NCI-H524 treated with DMSO at 0.1 percent for 48 hours (cell line): ENCODE data around the gene BRD3.
"Not testable (repeated sequence)": the region's sequence is repeated elsewhere in the genome, so short reads cannot be mapped to it uniquely, and the experiment has no call there.

Source experiments
- DNase-seq: peaks from one replicate; lab custom pipeline; 2025; lab: John Stamatoyannopoulos, UW

The BRD3 gene

DNA sequence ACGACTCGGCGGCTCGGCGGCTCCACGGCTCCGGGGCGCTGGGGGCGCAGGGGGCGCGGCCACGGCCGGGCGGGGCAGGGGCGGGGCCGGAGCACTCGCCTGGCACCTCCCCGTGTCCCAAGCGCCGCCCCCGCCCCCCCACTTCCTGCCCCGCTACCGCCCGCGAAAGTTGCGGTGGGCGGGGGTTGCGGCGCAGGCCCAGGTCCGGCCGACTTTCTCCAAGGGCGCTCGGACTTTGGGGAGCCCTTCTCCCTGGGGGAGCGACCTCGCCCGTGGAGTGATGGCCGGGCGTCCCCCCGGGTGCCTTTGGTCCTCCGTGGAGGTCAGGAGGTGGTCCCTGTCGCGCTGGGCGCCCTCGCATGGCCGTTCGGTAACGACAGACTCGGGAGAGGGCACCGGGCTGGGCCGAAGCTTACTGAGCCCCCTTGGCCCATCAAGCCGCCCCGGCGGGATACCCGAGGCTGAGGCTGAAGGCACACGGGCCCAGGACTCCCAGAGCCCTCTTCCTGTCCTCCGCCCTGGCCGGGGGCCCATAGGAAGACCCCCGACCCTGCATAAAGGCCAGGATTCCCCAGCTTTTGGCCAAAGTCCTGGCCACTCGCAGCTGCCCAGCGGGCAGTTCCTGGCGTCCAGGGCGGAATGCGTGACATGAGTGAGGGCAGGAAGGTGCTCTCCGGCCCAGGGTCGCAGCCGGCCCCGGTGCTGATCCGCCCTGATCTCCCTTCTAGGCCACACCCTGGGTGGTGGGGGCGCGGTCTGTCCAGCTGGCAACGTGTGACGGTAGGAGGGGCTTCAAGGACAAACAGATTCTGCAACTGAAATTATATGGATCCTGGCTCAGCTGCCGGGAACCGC is 74.8 kb downstream of the BRD3 start:
- peak; percentile 47 for DNase-seq

DNA sequence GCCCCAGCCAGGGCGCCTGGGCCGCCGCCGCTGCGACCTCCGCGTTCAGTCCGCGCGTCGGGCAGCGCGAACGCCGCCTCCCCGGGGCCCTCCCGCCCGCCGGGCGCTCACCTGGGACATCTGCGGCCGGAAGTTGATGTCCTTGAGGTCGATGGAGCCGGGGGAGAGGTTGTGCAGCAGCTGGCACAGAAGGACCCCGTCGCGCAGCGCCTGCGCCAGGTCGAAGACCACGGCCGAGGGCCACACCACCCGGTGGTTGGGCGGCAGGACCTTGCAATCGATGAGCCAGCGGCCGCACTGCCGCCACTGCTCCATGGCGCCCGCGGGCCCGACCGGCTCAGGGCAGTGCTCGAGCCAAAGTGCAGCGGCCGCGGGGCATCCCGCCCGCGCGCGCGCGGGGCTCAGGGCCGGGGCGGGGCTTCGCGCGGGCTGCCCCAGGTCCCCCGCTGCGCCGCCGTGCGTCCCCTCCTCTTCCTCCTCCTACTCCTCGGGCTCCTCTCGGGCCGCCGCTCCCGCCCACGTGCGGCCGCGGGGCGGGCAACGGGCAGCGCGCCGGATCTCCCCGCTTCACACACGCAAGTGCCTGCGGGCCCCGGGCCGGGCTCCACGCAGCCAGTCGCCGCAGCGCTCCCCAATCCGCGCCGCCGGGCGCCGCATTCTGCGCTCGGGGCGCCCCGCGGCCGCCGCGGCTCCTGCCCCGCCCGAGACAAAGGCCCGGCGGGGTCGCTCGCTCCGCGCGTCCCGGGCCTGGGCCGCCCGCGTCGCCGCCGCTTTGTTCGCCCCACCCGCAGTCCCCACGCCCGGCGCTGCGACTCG is 75.7 kb downstream of the BRD3 start, which contains the start of gene VAV2:
TSS of gene VAV2 (minus strand) at position 361 of the 816 bp plus-strand sequence. CDS start at position 315, 46 bp downstream.
- DNase-seq: no peak

DNA sequence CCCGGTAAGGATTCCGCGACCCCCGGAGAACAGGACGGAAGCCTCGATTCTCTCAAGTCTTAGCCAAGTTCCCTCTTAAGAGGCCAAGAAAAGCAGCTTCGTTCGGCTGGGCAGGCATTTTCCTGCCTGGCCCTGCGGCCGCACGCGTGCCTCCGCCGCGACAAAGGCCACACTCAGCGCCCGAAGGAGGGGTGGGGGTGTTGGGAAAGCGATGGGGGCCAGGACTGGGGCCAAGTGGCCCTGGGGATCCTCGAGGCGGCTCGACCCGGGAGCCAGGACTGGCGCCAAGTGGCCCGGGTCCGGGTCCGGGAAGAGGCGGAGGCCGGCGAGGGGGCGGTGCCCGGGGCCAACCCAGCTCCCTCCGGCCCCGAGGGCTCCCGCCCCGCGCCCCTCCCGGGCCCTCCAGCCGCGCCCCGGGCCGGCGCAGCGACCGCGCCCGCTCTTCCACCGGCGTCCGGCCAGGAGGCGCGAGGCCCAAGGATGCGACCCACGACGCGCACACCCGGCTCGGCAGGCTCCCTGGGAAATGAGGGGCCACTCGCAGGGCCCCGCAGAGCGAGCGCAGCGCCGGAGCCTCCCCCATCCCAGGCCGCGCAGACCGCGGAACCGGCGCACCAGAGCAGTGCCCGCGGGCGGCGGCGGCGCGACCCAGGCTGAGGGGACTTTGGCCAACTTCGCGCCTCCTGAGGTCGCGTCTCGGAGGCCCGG is 76.5 kb downstream of the BRD3 start:
- DNase-seq: no peak

DNA sequence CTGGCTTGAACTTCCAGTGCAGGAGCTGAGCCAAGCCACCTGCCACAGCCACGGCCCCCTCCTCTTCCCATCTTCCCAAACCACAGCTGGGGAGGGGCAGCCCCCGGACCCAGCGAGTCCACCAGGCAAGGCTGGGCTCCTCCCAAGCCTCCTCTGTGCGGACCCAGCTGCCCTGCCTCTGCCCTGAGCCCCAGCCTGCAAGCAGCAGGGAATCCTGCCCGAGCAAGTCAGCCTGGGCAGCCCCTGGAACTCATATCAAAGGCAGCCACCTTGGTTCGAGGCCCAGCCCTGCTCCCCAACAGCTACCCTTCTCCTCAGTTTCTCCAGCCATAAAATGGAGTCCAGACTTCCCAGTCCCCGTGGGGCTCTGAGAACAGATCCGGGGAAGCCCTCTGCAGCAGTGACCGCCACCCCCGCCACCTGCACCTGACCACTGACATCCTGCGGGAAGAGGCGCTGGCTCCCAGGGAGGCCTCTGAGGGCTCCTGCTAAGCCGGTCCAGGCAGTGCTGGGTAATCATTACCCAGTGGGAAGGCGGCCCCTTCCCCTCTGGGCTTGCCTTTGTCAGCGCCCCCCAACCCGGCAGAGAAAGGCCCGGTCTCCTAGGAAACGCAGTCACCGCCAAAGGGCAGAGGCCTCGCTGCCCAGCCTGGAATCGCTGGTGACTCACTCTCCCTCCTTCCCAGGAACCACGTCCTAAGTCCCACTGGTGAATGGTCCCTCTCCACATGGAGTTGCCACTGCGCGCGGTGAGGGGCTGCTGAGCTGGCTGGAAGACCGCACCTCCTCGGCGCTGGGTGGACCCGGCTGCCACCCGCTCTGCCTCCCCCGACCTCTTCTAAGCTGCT is 77.2 kb downstream of the BRD3 start:
- DNase-seq: no peak

DNA sequence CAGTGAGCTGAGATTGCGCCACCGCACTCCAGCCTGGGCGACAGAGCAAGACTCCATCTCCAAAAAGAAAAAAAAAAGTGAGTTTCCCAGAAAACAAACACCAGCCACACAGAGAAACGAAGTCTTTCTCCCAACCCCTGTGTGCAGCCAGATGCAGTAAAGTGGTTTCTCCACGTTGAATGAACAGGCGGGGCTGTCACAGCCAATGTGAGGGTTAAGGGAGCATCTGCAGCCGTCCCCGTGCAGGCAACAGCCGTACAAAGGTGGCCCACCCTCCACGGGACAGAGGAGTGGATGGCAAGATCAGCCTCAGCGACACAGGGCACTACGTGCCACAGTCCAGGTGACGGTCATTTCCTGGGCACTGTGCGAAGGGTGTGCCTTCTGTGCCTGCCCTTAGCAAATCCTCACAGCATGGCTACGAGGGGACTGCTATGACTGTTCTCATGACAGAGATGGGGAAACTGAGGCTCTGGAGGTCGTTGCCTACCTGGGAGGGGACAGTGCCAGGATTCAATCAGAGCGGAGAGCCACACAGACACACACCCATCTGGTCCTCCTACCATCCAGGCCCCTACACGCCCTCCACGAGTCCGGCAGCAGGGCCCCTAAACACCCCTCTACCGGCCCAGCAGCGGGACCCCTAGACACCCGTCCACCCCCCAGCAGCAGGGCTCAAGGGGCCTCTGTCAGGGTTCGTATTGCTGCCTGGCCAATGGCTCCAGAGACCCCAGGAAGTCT is 78.0 kb downstream of the BRD3 start:
- no peak for DNase-seq

DNA sequence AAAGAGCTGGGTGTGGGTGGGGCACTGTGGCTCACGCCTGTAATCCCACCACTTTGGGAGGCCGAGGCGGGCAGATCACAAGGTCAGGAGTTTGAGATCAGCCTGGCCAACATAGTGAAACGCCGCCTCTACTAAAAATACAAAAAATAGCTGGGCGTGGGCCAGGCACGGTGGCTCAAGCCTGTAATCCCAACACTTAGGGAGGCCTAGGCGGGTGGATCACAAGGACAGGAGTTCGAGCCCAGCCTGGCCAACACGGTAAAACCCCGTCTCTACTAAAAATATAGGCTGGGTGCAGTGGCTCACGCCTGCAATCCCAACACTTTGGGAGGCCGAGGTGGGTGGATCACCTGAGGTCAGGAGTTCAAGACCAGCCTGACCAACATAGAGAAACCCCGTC is 79.1 kb downstream of the BRD3 start:
- not testable (repeated sequence) for DNase-seq

DNA sequence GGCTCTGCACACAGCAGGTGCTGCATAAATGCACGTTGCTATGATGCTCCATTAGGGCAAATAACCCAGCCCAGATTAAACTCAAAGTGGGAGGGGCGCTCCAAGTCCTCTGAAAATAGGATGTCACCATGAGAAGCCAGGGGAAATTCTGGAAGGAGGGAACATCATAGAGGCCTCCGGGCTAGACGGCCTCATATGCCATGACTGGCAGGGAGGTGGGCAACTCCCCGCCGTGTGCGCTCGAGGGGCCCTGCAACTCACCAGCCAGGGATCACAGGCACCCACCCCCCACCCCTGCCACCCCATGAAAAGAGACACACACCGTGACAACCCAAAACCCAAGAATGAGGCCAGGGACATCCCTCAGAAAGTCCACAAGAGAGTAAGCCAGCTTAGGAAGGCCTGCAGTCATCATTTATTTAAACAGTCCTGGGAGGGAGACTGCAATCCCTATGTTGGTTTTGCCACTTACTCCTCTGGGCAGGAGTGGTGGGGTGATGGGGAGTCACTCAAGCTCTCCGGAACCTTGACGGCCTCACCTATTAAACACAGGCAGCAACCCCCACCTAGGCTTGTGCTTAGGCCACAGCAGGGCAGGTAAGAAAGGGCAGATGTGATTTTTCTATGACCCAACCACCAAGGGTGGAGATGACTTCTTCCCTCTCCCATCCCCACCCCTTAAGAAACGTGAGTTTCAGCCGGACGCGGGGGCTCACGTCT is 79.7 kb downstream of the BRD3 start:
- no peak for DNase-seq

DNA sequence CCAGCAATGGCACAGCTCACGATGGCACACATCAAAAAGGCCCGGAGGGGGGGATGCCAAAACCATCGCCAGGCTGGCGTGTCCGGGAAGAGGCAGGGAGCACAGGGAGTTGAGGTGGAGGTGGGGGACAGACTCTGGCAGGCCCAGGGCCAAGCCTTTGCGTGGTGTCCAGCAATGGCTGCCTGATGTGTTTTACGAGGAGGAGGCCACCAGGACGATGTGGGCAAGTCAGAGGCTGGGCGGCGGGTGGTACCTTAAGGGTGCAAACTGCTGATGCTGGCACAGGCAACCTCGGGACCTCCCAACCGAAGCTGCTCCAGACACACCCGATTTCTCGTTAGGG is 80.4 kb downstream of the BRD3 start:
- no peak for DNase-seq

DNA sequence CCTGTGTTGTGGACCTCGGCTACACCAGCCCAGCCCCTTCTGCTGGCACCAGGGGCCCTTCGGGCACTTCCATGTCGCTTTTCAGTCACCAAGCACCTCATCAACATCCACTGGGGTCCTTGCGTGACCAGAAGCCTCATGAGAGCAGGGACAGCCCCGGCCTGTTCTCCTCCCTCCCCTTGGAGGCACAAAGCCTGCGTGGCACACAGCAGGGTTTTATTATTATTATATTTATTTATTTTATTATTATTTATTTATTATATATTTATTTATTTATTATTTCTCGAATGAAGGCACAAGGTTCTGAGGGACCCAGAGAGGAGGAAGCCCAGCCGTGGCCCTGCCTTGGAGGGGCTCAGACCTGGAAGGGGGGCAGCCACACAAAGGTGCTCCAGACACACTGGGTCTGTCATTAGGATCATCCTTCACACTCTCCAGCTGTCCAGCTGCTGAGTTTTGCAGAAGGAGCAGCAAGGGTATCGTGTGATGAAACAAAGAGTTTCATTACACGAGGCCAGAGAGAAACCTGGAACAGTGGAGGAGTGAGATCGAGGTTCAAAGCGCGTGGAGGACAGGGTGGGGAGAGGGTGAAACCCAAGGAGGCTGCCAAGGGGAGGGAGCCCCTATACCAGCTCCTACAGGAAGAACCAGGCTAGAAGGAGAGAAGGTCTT is 80.9 kb downstream of the BRD3 start:
- DNase-seq: no peak

DNA sequence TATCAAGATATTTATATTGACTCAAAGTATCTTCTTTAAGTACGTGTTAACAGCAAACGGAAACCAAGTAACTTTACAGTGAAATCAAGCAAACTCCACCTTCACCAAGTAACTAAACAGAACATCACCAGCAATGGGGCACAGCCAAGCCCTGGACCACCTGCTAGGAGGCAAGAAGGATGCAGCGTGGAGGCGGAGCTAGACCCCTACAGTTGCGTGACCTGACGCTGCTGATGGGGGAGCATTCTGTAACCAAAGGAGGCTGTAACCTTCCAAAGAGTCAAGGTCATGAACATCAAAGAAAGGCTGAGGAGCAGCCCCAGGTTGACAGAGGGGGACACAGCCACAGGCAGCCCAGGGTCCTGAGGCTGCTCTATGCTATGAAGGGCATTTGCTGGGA is 81.8 kb downstream of the BRD3 start:
- no peak for DNase-seq

DNA sequence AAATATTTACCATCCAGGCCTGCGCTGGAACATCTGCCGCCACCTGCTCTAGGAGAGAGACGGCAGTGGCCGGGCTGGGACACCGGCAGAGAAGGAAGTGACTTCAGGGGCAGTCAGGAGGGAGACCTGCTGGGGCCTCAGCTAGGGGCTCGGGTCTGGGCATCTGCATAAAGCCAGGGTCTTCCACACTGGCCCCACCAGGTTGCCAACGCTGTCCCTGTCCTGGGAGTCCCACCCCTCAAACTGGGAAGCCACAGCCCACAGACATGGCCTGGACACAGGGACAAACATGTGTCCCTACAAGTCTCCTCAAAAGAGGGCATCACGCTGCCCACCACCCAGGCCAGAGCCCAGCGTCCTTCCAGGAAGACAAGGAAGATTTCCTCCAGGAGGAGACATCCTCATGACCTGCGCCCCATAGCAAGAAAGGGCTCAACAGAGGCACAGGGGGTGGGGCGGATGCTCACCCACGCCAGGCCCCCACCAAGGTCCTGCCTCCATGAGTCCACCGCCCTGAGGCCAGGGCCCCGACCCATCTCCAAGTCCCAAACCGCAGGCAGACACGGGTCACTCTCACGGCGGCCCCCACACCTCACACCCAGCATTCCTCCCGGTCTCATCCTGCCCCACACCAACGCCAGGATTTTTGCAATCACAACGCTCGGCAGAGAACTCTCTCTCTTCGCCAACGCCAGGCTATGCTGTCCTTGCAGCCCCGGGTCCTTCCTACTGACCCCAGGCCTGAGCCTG is 84.7 kb downstream of the BRD3 start:
- no peak for DNase-seq

DNA sequence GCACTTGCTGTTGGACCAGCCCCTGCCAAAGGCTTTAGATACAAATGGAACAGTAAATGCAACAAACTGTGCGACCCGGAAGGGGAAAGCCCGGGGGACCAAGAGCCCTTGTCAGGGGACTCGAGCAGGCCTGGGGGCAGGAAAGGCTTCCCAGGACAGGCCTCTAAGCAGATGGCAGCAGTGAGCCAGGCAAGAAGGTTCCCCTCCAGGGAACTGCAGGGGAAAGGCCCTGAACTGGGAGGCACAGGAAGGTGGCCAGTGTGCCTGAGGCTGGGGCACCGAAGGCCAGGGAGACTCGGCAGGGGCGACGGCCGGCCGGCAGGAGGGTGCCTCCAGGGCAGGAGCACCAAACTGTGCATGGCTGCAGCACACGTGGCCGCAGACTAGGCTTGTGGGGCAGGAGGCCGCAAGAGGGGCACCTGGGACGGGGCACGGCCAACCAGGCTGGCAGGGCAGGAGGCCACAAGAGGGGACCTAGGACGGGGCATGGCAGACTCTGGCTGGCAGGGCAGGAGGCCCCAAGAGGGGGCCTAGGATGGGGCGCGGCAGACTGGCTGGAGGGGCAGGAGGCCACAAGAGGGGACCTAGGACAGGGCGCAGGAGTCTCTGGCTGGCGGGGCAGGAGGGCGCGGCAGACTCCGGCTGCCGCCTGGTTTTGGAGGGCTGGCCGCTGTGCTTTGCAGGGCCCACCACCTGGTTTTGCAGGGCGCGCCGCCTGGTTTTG is 85.7 kb downstream of the BRD3 start:
- no peak for DNase-seq

DNA sequence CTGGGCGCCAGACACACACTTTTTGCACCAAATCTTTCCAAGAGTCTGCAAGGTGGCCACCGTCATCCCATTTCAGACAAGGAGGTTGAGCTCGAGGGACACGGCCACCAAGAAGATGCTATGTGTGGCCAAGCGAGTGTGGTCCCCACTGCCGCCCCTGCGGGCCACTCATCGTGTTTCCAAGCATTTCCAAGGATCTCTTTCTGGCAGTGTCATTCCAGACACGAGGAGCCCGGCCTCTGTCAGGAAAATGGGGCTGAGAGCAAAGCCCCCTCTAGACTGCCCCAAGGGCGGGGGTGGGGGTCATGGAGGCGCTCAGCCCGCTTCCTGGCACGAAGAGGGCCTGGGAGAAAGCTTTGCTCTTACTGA is 86.3 kb downstream of the BRD3 start:
- DNase-seq: no peak

DNA sequence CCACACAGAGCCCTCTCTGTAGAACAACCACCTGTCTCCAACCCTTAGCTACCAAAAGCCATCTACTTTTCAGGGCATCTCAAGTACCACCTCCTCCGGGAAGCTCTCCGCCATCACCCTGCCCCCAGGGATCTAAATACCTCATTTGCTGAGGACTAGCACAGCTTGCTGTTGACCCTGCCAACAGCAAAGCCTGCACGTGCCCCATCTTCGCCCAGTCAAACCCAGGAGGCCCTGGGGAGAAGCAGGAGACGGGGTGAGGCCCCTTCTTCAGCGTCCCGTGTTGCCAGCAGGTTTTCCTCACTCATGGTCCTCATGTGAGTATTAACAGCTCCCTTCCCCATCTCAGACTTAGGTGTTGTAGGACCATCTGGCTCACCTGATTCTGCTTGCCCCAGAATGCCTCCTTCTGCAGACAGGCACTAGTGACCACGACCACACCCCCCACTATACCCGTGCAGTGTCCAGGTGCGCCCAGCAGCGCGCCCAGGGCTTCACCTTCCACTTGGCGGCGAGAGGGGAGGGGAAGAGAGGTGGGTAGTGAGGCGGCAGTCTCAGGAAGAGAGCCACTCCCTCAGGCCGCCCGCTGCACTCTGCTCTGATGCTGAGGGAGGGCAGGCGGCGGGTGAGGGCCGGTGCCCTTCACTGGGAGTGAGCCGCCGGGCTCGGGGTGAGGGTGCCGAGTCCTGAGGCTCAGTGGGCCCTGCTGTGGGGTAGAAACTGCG is 86.8 kb downstream of the BRD3 start:
- DNase-seq: no peak
